NT2/D1 (cell line): ENCODE measurements around the gene GLCE.

Experiments
- SUZ12 ChIP-seq: IDR thresholded peaks from 2 replicates; pipeline ENCODE4 v1.6.1; 2011; ENCODE audit not compliant: insufficient read length, insufficient read depth; ENCODE audit errors: extremely low read depth
- ZNF274 ChIP-seq: IDR thresholded peaks from 2 replicates; pipeline ENCODE4 v1.6.1; 2011; ENCODE audit warnings: mild to moderate bottlenecking, low read depth, low read length

- TF ChIP-seq SUZ12 = no peak
- no peak for TF ChIP-seq ZNF274
Observed at GRCh38 chr15:69144530-69144929, 15.9 kb upstream of the GLCE start.
